ENCODE measurements around the gene ATP5PO.

DNA sequence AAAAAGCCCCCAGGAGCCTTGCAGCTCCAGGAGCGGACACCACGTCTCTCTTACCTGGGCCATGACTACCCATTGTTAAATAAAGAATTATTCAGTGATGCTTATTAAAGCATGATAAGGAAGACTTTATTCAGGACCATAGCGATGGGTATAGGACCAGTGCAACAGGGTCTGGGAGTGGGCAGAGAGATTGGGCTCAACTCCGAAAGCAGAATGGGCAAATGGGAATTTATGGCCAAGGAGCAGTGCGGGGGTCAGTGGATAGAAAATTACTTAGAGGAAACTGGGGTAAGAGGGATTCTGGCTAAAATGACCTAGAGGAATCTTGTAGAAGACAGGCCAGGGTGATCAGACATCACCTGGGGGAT, 580 bp upstream of the ATP5PO start:
- TF ChIP-seq, protein P1, sequence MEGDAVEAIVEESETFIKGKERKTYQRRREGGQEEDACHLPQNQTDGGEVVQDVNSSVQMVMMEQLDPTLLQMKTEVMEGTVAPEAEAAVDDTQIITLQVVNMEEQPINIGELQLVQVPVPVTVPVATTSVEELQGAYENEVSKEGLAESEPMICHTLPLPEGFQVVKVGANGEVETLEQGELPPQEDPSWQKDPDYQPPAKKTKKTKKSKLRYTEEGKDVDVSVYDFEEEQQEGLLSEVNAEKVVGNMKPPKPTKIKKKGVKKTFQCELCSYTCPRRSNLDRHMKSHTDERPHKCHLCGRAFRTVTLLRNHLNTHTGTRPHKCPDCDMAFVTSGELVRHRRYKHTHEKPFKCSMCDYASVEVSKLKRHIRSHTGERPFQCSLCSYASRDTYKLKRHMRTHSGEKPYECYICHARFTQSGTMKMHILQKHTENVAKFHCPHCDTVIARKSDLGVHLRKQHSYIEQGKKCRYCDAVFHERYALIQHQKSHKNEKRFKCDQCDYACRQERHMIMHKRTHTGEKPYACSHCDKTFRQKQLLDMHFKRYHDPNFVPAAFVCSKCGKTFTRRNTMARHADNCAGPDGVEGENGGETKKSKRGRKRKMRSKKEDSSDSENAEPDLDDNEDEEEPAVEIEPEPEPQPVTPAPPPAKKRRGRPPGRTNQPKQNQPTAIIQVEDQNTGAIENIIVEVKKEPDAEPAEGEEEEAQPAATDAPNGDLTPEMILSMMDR (IDR thresholded peaks at IDR 0.05) = no peak
- TF ChIP-seq POLR2AphosphoS5 (IDR thresholded peaks at IDR 0.05; ENCODE audit: low read depth, low read length) (no peak), SIN3A (IDR thresholded peaks at IDR 0.05; ENCODE audit: borderline replicate concordance, insufficient read depth, low read depth, low read length) (no peak), TCF7L2 (IDR thresholded peaks at IDR 0.05; ENCODE audit: low read depth, low read length) (no peak)
